CD4-positive, alpha-beta T cell treated with Interleukin-6 at 100 ng/mL for 8 hours (primary cell): Measurements from ENCODE around the gene TULP4.

ENCODE experiments used
- DNase-seq: peaks from one replicate; pipeline ENCODE4 v3.0.0-alpha.2; 2020; ENCODE audit warnings: mixed read lengths, low spot score

TULP4 gene

GRCh38 chr6:158419339-158419909 is 107.2 kb downstream of the TULP4 start:
- no peak for DNase-seq

GRCh38 chr6:158421381-158421780 is 109.1 kb downstream of the TULP4 start:
- DNase-seq = no peak

DNA sequence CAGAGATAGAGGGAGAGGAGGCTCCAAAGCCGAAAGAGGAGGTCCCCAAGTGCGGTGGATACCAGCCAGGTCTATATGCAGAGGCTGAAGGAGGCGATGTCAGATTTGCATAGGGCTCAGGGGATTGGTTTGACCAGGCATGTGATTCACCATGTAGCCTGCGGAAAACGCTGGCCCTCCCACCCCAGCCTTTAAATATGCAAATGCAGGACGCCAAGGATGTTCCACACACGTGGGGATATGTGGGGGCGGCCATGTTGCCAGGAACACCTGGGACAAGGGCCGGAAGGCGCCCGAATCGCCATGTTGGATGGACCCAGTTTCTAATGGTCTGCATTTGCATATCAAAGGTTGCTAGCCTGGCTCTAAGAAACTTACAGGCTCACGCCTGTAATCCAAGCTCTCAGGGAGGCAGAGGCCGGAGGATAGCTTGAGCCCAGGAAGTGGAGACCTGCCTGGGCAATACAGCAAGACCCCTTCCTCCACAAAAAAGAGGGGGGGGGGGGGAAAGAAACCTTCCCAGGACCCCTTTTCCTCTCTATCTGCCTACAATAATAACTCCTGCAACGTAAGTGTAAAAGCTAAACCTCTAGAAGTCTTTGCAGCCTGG is 110.5 kb downstream of the TULP4 start:
- DNase-seq = no peak

GRCh38 chr6:158431036-158431435 is 118.8 kb downstream of the TULP4 start:
- no peak for DNase-seq

DNA sequence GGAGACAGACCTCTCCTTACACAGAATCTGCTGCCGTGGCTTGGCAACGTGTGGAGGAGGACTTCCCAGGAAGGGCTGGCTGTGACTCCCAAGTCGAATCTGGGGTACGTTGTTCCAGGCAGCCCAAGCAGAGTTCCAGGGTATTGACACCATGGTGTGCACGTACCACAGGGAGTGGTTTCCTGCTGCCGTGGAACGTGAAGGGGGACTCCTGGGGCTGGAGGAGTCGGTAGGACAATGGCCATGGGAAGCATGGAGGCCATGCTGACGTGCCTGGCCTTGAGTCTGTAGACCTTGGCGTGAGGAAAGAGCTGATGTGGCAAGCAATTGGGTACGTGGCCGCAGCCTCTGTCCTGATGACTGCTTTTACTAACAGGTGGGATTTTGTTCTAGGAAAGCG is 119.3 kb downstream of the TULP4 start:
- no peak for DNase-seq

DNA sequence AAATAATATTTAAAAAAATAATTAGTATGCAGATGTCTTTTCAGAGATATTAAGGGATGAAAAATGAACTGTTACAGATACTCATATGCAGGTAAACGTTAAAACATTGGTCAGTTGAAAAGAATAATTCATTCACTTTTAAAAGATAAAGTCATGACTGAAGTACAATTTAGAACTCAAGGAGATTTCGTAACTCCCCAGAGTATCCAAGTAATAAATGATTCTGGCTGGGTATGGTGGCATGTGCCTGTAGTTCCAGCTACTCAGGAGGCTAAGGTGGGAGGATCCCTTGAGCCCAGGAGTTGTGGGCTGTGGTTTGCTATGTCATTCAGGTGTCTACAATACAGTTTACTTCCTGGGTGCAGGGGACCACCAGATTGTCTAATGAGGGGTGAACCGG is 125.3 kb downstream of the TULP4 start:
- DNase-seq = no peak

DNA sequence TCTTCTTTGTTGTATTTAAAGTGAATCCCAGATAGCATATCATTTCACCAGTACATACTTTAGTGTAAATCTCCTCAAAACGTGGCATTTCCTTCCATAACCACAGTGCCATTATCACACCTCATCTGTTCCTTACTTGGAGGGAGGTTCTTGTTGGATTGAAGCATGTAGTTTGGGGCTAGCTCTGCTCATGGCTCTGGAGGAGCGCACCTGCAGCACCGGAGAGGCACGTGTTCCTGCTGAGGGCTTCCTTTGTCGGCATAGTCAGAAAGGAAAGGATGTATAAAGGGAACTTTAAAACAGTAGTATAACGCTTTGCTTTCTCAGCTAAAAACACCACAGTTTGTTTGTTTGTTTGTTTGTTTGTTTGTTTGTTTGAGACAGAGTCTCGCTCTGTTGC is 126.0 kb downstream of the TULP4 start:
- DNase-seq = no peak

- no peak for DNase-seq
These were observed 127.0 kb downstream of the TULP4 start for GRCh38 chr6:158439255-158439654.

GRCh38 chr6:158441716-158442215 is 129.5 kb downstream of the TULP4 start:
- DNase-seq = no peak

DNA sequence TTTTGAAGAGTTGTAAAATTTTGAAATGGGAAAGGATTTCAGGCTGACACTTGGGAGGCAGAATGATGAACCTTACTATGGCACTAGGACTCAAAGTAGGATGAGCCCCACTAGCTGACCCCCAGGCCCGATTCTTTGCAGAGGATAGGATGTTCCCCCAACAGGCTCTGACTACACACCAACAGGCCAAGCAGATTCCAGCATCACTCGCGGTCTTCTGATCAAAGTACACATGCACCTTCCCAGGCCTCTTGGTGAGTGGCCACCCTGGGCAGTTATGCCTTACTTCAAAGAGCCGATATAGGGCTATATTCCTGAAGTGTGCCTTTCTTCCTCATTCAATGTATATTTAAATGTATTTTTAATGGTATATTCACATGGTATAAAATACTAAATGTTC is 130.0 kb downstream of the TULP4 start:
- DNase-seq = no peak

DNA sequence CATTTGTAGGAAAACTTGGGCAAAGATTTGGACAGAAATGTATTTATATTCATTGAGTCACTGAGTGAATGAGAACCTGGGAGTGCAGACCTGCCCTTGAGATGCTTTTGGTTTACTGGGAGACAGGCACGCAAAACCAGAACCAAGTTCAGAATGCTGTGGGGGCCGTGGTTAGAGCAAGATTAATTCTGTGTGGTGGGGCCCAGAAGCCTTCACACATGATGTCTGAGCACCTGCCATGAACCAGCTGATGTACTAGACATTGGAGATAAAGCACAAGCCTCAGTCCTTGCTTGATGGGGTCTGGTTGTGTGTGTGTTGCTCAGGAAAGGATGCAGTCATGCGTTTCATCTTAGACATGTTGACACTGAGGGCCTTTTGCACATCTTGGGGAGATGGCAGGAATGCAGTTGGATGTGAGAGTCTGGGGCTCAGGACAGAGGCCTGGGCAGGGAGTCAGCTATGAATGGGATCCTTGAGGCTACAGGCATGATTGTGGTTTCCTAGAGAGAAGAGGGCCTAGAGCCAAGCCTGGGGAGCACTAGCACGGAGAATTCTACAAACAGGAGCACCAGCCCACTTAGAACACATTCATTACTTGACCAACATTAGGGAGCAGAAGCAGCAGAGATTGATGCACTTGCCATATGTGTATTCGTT is 133.3 kb downstream of the TULP4 start:
- DNase-seq = no peak

DNA sequence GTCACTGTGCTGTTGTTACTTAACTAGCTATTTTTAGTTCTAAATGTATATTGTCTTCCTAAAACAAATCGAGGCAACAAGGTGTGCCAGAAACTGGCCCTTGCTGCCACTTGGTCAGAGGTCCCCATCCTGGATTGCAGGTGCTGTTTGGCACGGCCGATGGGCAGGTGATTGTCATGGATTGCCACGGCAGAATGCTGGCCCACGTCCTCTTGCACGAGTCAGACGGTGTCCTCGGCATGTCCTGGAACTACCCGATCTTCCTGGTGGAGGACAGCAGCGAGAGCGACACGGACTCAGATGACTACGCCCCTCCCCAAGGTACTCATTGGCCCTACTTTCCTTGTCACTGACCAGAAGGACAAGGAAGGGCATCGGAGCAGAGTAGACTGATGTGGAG is 136.6 kb downstream of the TULP4 start:
- no peak for DNase-seq

GRCh38 chr6:158452191-158452590 is 139.9 kb downstream of the TULP4 start:
- no peak for DNase-seq

GRCh38 chr6:158457131-158457530 is 144.9 kb downstream of the TULP4 start:
- DNase-seq = no peak

GRCh38 chr6:158457616-158458278 is 145.5 kb downstream of the TULP4 start:
- no peak for DNase-seq

- DNase-seq = no peak
These were observed 147.5 kb downstream of the TULP4 start for GRCh38 chr6:158459726-158460125.

- no peak for DNase-seq
These were observed 148.4 kb downstream of the TULP4 start for GRCh38 chr6:158460602-158461169.

DNA sequence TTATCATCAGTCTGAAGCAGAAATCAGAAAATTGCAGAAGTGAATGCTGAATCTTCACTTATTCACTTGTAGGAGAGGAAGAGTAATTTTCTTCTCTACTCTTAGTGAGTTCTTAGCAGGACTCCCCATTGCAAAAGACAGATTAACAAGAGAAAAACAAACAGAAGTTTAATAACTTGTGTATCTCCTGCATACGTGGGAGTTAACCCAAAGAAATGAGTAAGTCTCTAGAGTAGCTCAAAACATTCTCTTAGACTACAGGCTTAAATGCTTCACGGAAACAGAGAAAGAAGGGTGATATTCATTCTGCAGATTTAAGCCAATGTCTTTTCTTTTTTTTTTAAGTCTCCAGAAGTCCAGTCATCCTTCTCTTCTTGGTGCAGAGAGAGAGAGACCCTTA is 149.7 kb downstream of the TULP4 start:
- DNase-seq = no peak

DNA sequence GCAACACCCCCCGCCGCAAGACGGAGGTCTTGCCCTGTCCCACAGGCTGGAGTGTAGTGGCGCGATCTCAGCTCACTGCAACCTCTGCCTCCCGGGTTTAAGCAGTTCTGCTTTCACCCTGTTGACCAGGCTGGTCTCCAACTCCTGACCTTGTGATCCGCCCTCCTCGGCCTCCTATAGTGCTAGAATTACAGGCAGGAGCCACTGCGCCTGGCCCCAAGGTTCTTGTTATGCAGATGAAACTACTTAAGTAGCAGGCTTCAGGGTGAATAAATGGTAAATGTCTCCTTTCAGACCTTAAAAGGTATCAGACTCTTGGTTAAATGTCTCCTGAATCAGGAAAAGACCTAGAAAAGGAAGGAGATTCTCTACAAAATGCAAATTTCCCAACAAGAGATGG is 152.2 kb downstream of the TULP4 start:
- DNase-seq = no peak

DNA sequence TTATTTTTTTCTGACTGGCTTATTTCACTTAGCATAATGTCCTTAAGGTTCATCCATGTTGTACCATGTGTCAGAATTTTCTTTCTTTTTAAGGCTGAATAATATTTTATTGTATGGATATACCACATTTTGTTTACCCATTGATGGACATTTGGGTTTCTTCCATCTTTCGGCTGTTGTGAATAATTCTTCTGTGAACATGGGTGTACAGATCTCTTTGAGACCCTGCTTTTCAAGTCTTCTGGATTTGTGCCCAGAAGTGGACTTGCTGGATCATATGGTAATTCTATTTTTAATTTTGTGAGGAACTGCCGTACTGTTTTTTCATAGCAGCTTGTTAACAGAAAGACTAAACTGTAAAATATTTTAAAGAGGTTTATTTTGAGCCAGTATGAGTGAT is 153.0 kb downstream of the TULP4 start:
- no peak for DNase-seq

- no peak for DNase-seq
These were observed 153.5 kb downstream of the TULP4 start for GRCh38 chr6:158465747-158466146.

DNA sequence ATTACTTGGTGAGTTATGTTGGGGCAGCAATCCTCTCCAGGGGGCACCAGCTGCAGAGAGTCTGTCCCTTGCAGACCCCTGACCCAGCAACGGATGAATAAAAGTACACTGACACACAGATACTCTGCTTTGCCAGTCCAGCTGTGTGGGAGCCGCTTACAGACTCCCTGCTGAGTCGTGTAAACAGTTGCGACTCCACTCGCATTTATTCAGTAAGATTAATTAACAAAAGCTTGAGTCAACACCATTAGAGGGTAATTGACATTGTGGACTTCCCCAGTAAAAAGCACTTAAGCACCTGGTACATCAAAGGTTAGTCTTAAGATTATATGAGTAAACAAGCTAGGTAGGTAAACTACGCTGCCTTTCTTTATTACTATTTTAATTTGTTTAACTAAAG is 155.7 kb downstream of the TULP4 start:
- DNase-seq = no peak

DNA sequence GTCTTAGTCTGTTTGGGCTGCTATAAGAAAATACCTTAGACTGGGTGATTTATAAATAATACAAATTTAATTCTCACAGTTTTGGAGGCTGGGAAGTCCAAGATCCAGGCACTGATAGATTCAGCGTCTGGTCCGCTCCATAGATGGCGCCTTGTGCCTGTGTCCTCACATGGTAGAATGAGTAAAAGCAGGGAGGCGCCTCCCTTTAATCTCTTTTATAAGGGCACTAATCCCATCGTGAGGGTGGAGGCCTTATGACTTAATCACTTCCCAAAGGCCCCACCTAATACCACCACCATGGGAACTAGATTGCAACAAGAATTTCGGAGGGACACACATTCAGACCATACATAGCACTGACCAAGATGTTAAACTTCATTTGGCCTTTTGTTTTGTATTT is 156.4 kb downstream of the TULP4 start:
- DNase-seq = no peak
